ENCODE results near the gene NAA15. TPM values are rescaled to one million over a fixed set of nuclear protein-coding genes. Genes with fewer than 3 reads are reported as not detected.
"Not testable (repeated sequence)": the region's sequence is repeated elsewhere in the genome, so short reads cannot be mapped to it uniquely, and the experiment has no call there.

NAA15 gene
- total and polyA plus RNA-seq, 8 donors: 3.2 to 22.1 (median 14.7) TPM

DNA sequence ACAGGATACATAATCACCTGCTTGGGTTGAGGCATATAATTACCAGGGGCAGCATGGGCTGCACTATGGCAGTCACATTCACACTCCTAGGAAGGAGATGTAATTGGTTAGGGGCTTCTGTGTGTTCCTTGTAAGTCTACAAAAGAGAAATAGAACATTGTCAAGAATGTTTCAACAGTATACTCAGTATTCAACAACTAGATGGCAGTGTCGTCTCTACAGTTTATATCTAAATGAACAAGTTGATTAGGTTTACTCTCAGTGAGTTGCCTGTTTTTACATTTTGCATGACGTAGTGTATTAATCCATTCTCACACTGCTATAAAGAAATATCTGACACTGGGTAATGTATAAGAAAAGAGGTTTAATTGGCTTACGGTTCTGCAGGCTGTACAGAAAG lies 102.2 kb downstream of the NAA15 start:
- no peak for ATAC-seq
- TF ChIP-seq, protein P1, sequence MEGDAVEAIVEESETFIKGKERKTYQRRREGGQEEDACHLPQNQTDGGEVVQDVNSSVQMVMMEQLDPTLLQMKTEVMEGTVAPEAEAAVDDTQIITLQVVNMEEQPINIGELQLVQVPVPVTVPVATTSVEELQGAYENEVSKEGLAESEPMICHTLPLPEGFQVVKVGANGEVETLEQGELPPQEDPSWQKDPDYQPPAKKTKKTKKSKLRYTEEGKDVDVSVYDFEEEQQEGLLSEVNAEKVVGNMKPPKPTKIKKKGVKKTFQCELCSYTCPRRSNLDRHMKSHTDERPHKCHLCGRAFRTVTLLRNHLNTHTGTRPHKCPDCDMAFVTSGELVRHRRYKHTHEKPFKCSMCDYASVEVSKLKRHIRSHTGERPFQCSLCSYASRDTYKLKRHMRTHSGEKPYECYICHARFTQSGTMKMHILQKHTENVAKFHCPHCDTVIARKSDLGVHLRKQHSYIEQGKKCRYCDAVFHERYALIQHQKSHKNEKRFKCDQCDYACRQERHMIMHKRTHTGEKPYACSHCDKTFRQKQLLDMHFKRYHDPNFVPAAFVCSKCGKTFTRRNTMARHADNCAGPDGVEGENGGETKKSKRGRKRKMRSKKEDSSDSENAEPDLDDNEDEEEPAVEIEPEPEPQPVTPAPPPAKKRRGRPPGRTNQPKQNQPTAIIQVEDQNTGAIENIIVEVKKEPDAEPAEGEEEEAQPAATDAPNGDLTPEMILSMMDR (IDR thresholded peaks at IDR 0.05): no peak
- Histone ChIP-seq H3K27ac (no peak overlapping the region), H3K4me3 (no peak overlapping the region), H3K4me1 (no peaks in the 10 kb centered on the region), H3K36me3 (no peaks in the 10 kb centered on the region), H3K27me3 (no peaks in the 10 kb centered on the region), H3K9me3 (no peaks in the 10 kb centered on the region)
- 85 to 92% methylated on average over 3 of the region's 3 CpGs for WGBS, 2 donors
- no peak for DNase-seq
- intact Hi-C loops (cut with DNase I): no loop called here
- no peak for FAIRE-seq

DNA sequence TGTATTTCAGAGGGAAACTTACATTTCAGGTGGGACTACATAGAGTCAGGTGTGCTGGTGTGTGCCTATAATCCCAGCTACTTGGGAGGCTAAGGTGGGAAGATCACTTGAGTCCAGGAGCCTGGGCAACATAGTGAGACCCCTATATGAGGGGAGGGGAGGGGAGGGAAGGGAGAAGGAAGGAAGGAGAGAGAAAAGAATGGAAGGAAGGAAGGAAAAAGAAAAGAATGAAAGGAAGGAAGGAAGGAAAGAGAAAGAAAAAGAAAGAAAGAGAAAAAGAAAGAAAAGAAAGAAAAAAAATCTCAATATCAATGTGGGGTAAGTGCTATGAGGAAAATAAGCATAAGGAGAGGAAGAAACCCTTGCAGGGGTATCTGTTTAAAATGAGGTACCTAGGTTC lies 109.0 kb downstream of the NAA15 start:
- DNase-seq: no peak
- no peaks in the 10 kb centered on the region for H3K27me3 ChIP-seq
- H3K27ac ChIP-seq: no peak overlapping the region
- no peaks in the 10 kb centered on the region for H3K36me3 ChIP-seq
- no peak for ATAC-seq
- FAIRE-seq: no peak
- intact Hi-C loops (cut with DNase I): no loop called here
- no peaks in the 10 kb centered on the region for H3K4me1 ChIP-seq
- TF ChIP-seq, protein P1 (IDR thresholded peaks at IDR 0.05): no peak
- H3K4me3 ChIP-seq: no peak overlapping the region
- H3K9me3 ChIP-seq: no peaks in the 10 kb centered on the region

DNA sequence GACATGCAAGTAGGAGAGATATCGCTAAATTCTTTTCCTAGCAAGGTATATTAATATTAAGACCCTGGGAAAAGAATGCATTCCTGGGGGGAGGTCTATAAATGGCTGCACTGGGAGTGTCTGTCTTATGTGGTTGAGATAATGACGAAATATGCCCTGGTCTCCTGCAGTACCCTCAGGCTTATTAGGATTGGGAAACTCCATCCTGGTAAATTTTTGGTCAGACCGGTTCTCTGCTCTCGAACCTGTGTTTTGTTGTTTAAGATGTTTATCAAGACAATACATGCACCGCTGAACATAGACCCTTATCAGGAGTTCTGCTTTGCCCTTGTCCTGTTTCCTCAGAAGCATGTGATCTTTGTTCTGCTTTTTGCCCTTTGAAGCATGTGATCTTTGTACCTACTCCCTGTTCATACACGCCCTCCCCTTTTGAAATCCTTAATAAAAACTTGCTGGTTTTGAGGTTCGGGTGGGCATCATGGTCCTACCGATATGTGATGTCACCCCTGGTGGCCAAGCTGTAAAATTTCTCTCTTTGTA lies 113.4 kb downstream of the NAA15 start:
- intact Hi-C loops (cut with DNase I); H3K4me1 ChIP-seq; FAIRE-seq; ATAC-seq; H3K36me3 ChIP-seq; DNase-seq; H3K27me3 ChIP-seq; H3K9me3 ChIP-seq; H3K4me3 ChIP-seq; H3K27ac ChIP-seq: not testable (repeated sequence)
- 96 to 97% methylated on average over 8 of the region's 8 CpGs for WGBS, 2 donors

DNA sequence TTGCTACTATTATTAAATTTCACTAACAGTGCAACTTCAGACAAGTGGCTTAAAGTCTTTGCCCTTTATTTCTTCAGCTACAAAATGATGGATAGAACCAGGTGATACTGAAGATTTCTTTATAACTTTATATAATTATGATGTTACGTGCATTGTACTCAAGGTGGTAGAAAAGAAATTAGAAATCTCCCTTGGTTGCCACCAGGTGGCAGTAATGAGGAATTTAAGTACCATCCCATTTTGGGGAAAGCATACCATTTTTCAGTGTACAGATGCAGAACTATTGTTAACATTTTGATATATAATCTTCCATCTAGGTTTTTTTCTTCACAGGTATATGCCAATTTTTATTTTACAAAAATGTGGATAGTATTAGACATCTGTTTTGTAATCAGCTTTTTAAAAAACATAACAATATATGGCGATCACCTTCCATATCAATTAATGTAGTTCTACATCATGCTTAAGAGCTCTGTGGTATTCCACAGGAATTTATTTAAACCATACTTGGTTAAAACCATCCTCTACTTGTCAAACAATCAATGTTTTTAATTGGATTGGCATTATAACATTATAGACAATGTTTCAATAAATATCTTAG lies 114.9 kb downstream of the NAA15 start:
- peak; percentile 96 for FAIRE-seq
- Histone ChIP-seq H3K36me3 (no peaks in the 10 kb centered on the region), H3K27me3 (no peaks in the 10 kb centered on the region), H3K9me3 (no peaks in the 10 kb centered on the region), H3K4me1 (no peaks in the 10 kb centered on the region), H3K27ac (no peak overlapping the region), H3K4me3 (no peak overlapping the region)
- ATAC-seq: peak; percentile 58 to 71 (median 66)
- intact Hi-C loops (cut with DNase I): no loop called here
- WGBS, 2 donors: 80 to 84% methylated on average over 2 of the region's 2 CpGs
- TF ChIP-seq, protein P1 (IDR thresholded peaks at IDR 0.05): peak; percentile 44 to 58 (median 48)
- no peak for DNase-seq

DNA sequence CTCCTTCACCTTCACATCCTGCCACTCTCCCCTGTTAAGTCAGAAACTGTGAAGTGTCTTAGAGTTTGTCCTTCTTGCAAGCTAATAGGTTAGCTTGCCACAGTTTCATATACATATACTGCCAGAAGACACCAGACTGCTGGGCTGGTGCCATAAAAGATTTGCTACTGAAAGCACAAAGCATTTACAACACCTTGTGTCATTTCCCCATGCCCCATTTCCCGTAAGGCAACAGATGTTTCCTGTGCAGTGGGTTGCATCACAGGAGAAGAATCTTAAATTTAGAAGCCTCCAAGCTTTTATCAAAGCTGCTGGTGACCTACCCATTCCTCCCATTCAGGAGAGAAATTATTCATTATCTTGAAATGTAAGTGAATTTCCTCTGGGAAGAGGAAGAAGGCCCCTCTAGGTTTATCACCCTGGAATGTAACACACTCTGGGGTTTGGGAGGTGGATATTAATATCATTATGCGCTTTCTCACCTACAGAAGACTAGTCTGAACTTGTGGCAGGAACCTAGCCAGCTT lies 118.1 kb downstream of the NAA15 start:
- Histone ChIP-seq H3K4me3 (no peak overlapping the region), H3K27me3 (no peaks in the 10 kb centered on the region), H3K9me3 (no peaks in the 10 kb centered on the region), H3K4me1 (no peaks in the 10 kb centered on the region), H3K27ac (peak overlapping the region in 1 of 4 donors; percentile 12), H3K36me3 (no peaks in the 10 kb centered on the region)
- intact Hi-C loops (cut with DNase I): no loop called here
- TF ChIP-seq, protein P1 (IDR thresholded peaks at IDR 0.05): no peak
- peak in 1 of 6 donors; percentile 31 for DNase-seq
- no peak for FAIRE-seq
- peak in 3 of 4 donors; percentile 38 to 84 (median 47) for ATAC-seq
- WGBS, 2 donors: 88 to 91% methylated on average over 2 of the region's 2 CpGs
